Endothelial cell of umbilical vein (primary cell): Measurements from ENCODE around the gene IQCH. TPM values are rescaled to one million over a fixed set of nuclear protein-coding genes. Genes with fewer than 3 reads are reported as not detected.

Experiments used
- BruUV-seq: library from RNA; stranded (reverse); fragments of 400-500 nt; replicated peaks from 2 replicates; lab custom pipeline; 2021; lab: Mats Ljungman, UMichigan
- CTCF ChIA-PET: fragments of 300-600, 350-600 bp; sonication (Branson Sonifier 250); formaldehyde crosslinking; loops from one replicate; lab custom pipeline; 2021; ENCODE audit warnings: antibody characterized with exemption, inconsistent platforms; lab: Charles Lee
- POLR2A ChIA-PET: fragments of 300-600, 350-600 bp; sonication (Branson Sonifier 250); formaldehyde crosslinking; loops from one replicate; lab custom pipeline; 2021; ENCODE audit warnings: antibody characterized with exemption, inconsistent platforms; lab: Charles Lee
- DNase-seq: peaks from one replicate; pipeline ENCODE4 v3.0.0-alpha.2; 2011; ENCODE audit warnings: low read depth, low spot score
- FAIRE-seq: peaks from 2 replicates; lab custom pipeline; 2011; peaks lifted over from hg19 to GRCh38; lab: Jason Lieb, UNC
- H2AFZ ChIP-seq: 2 replicates; pipeline ENCODE4 v1.6.0; 2012; ENCODE audit warnings: low read depth, low read length, control low read depth, inconsistent platforms
- H3K27ac ChIP-seq: 2 replicates; pipeline ENCODE4 v1.5.1; 2011; ENCODE audit warnings: low read depth, mild to moderate bottlenecking, control low read depth, low read length, moderate library complexity; ENCODE audit not compliant: insufficient read depth
- H3K27me3 ChIP-seq, 2 experiments: 2 replicates each; pipeline versions ENCODE4 v1.6.0 to v1.6.1; 2011; ENCODE audit warnings: low read length in 2 of 2, mixed read lengths in 1 of 2; ENCODE audit not compliant: control insufficient read depth in 2 of 2, insufficient read depth in 2 of 2
- H3K36me3 ChIP-seq, 2 experiments: 2 replicates in 1 of 2; 3 replicates in 1 of 2; pipeline ENCODE4 v1.5.1; 2011; ENCODE audit warnings: low read length in 2 of 2, mild to moderate bottlenecking in 1 of 2, moderate library complexity in 1 of 2; ENCODE audit not compliant: control insufficient read depth in 2 of 2, insufficient read depth in 2 of 2; ENCODE audit errors: extremely low read depth in 1 of 2
- H3K4me1 ChIP-seq: 3 replicates; pipeline ENCODE4 v1.5.1; 2011; ENCODE audit warnings: mild to moderate bottlenecking, low read length; ENCODE audit not compliant: control insufficient read depth, insufficient read depth; ENCODE audit errors: extremely low read depth
- H3K4me2 ChIP-seq: 2 replicates; pipeline ENCODE4 v1.6.1; 2011; ENCODE audit warnings: low read length, control low read depth, mixed read lengths; ENCODE audit not compliant: insufficient read depth
- H3K4me3 ChIP-seq, 3 experiments: fragments of 200-600 bp in 1 of 3; sonication (generic), shearing (Covaris generic) in 1 of 3; replicated peaks in 1 of 3; 2 replicates each; pipeline ENCODE4 v1.5.1; 2011 to 2016; ENCODE audit warnings: control low read depth in 3 of 3, low read length in 3 of 3, mild to moderate bottlenecking in 2 of 3, inconsistent platforms in 1 of 3, low read depth in 1 of 3, moderate library complexity in 1 of 3; ENCODE audit not compliant: insufficient read depth in 1 of 3
- H3K79me2 ChIP-seq: 2 replicates; pipeline ENCODE4 v1.6.0; 2012; ENCODE audit warnings: low read length, inconsistent platforms; ENCODE audit not compliant: control insufficient read depth, insufficient read depth
- H3K9ac ChIP-seq: replicated peaks from 2 replicates; pipeline ENCODE3; 2011; ENCODE audit warnings: low read length, control low read depth; ENCODE audit not compliant: insufficient read depth; ENCODE audit errors: extremely low read depth
- H3K9me1 ChIP-seq: replicated peaks from 3 replicates; pipeline ENCODE4 v1.6.0; 2011; ENCODE audit warnings: mild to moderate bottlenecking, low read length; ENCODE audit not compliant: control insufficient read depth, insufficient read depth; ENCODE audit errors: extremely low read depth
- H3K9me3 ChIP-seq: replicated peaks from 2 replicates; pipeline ENCODE4 v1.5.1; 2012; ENCODE audit warnings: low read length, inconsistent platforms; ENCODE audit not compliant: control insufficient read depth, insufficient read depth
- H4K20me1 ChIP-seq: replicated peaks from 2 replicates; pipeline ENCODE3; 2011; ENCODE audit warnings: mild to moderate bottlenecking, low read length; ENCODE audit not compliant: control insufficient read depth, insufficient read depth; ENCODE audit errors: extremely low read depth
- CTCF ChIP-seq, 2 donors: IDR thresholded peaks; 1 replicate in 1 of 2; 2 replicates in 1 of 2; pipeline ENCODE4 v1.5.1; 2011; ENCODE audit warnings: low read length in 2 of 2, mild to moderate bottlenecking in 2 of 2, moderate library complexity in 2 of 2, control low read depth in 1 of 2, inconsistent platforms in 1 of 2, low read depth in 1 of 2; ENCODE audit not compliant: insufficient read depth in 1 of 2; ENCODE audit errors: extremely low read depth in 1 of 2
- MYC ChIP-seq: IDR thresholded peaks from one replicate; pipeline ENCODE4 v1.6.1; 2011; ENCODE audit warnings: mild to moderate bottlenecking, low read depth, low read length
- dilution Hi-C: fragments of 300-500 bp; cut with MboI; formaldehyde crosslinking; loops from one replicate; pipeline ENCODE4 v1.15.0; 2019; ENCODE audit warnings: low sequenced_read_pairs; ENCODE audit not compliant: extremely low pct_ligation_motif_present
- intact Hi-C: fragments of 100-400 bp; cut with micrococcal nuclease; formaldehyde crosslinking; loops from one replicate; pipeline ENCODE4 v1.10.0; 2022
- polyA plus RNA-seq, 4 experiments: library from polyadenylated mRNA; depleted of rRNA in 3 of 4; stranded (reverse) in 3 of 4; unstranded in 1 of 4; fragments of >200 nt; gene quantifications; 2 replicates each; pipeline versions ENCODE4 v1.2.1 to v1.2.3, GENCODE V29; 2011 to 2012; ENCODE audit warnings: missing spikeins in 1 of 4
- total RNA-seq: library from RNA; stranded (reverse); gene quantifications from 2 replicates; pipeline ENCODE4 v1.2.3, GENCODE V29; 2021

IQCH gene
- total and polyA plus RNA-seq, 2 donors (not counting 3 experiments of a cell fraction or from before 2014, with no cell fraction given): 0.29 to 0.51 TPM

- no TSS peak for BruUV-seq
- ChIA-PET CTCF (interaction anchor here (0.6 to 5.7 kb wide), 29 partner anchors 9 to 934 kb away, joined by 3 to 111 read pairs (median 5); partner anchors contain the start of genes C15orf61, MAP2K5, RNU6-1 and SKOR1), POLR2A (no interaction called here)
- peaks cover 7 to 13% of the 10 kb centered on the region in 2 experiments for H3K27me3 ChIP-seq
- no peak overlapping the region for H3K4me2 ChIP-seq
- H3K79me2 ChIP-seq: no peaks in the 10 kb centered on the region
- no peak overlapping the region for H2AFZ ChIP-seq
- H3K4me1 ChIP-seq: no peaks in the 10 kb centered on the region
- no peaks in the 10 kb centered on the region for H4K20me1 ChIP-seq
- DNase-seq (peak; percentile 70), FAIRE-seq (peak; percentile 90)
- H3K27ac ChIP-seq: no peak overlapping the region
- intact Hi-C loops: loop anchor here (1.0 to 10.0 kb wide), 2 partner anchors 88 to 379 kb away; partner anchors contain the start of gene MAP2K5
- TF ChIP-seq CTCF (IDR thresholded peaks at IDR 0.05; ENCODE audit: extremely low read depth in 1 of 2, insufficient read depth in 1 of 2, low read depth in 1 of 2, low read length in 2 of 2): peak; percentile 87 to 95
- no peak for TF ChIP-seq MYC
- no peaks in the 10 kb centered on the region for H3K9me3 ChIP-seq
- dilution Hi-C loops: no loop called here
- no peaks in the 10 kb centered on the region for H3K36me3 ChIP-seq
- no peak overlapping the region for H3K4me3 ChIP-seq
- H3K9ac ChIP-seq: no peak overlapping the region
- H3K9me1 ChIP-seq: no peaks in the 10 kb centered on the region
Observed at GRCh38 chr15:67456677-67457529, 202.3 kb downstream of the IQCH start.
